HCT116 (cell line): ENCODE data around the gene ARHGAP23.

Experiments used
- ATF3 ChIP-seq: IDR thresholded peaks from 2 replicates; pipeline ENCODE4 v1.6.1; 2012
- CTCF ChIP-seq, 3 experiments: fragments of 200-600 bp in 1 of 3; sonication (generic) in 1 of 3; IDR thresholded peaks in 2 of 3; conservative IDR thresholded peaks in 1 of 3; 2 replicates each; pipeline ENCODE4 v1.5.1; 2012 to 2017; ENCODE audit warnings: low read depth in 2 of 3, low read length in 2 of 3, antibody characterized with exemption in 1 of 3, borderline replicate concordance in 1 of 3, control low read depth in 1 of 3, mild to moderate bottlenecking in 1 of 3, mixed read lengths in 1 of 3, mixed run types in 1 of 3, moderate library complexity in 1 of 3; ENCODE audit not compliant: insufficient read depth in 1 of 3
- ELF1 ChIP-seq: IDR thresholded peaks from 2 replicates; pipeline ENCODE4 v1.6.1; 2012; ENCODE audit warnings: low read depth, borderline replicate concordance
- EZH2phosphoT487 ChIP-seq: fragments of 200-600 bp; IDR thresholded peaks from 2 replicates; pipeline ENCODE4 v1.6.1; 2018; ENCODE audit warnings: antibody characterized with exemption, borderline replicate concordance
- POLR2A ChIP-seq: IDR thresholded peaks from 2 replicates; pipeline ENCODE4 v1.7.0; 2011; ENCODE audit warnings: borderline replicate concordance; ENCODE audit not compliant: insufficient read depth, insufficient read length; ENCODE audit errors: extremely low read depth
- POLR2AphosphoS5 ChIP-seq: IDR thresholded peaks from 2 replicates; pipeline ENCODE4 v1.6.1; 2011; ENCODE audit warnings: mild to moderate bottlenecking, low read depth, low read length, moderate library complexity
- RAD21 ChIP-seq: IDR thresholded peaks from 2 replicates; pipeline ENCODE4 v1.6.1; 2012; ENCODE audit warnings: low read depth, mild to moderate bottlenecking
- REST ChIP-seq: IDR thresholded peaks from 2 replicates; pipeline ENCODE4 v1.6.1; 2012; ENCODE audit warnings: low read depth
- SRF ChIP-seq: IDR thresholded peaks from 2 replicates; pipeline ENCODE4 v1.6.1; 2012; ENCODE audit warnings: low read depth
- ZBTB33 ChIP-seq: IDR thresholded peaks from 2 replicates; pipeline ENCODE4 v1.6.1; 2011; ENCODE audit warnings: mild to moderate bottlenecking, low read length, moderate library complexity; ENCODE audit not compliant: insufficient replicate concordance; ENCODE audit errors: extremely low read depth
- ZFX ChIP-seq: fragments of 450-650 bp; IDR thresholded peaks from 2 replicates; pipeline ENCODE4 v1.6.1; 2017
- ZNF274 ChIP-seq: fragments of 200-500 bp; sonication (Bioruptor generic); IDR thresholded peaks from 2 replicates; pipeline ENCODE4 v1.6.1; 2014; ENCODE audit warnings: mild to moderate bottlenecking, low read depth, low read length, inconsistent platforms

- TF ChIP-seq POLR2A: no peak
- no peak for TF ChIP-seq SRF
- no peak for TF ChIP-seq EZH2phosphoT487
- TF ChIP-seq ELF1: no peak
- TF ChIP-seq REST: no peak
- TF ChIP-seq RAD21: no peak
- no peak for TF ChIP-seq ZBTB33
- TF ChIP-seq CTCF (IDR thresholded peaks at IDR 0.05 in 2 of 3, conservative IDR thresholded peaks at IDR 0.05 in 1 of 3; ENCODE audit: borderline replicate concordance in 1 of 3, insufficient read depth in 1 of 3, low read depth in 2 of 3, low read length in 2 of 3): no peak
- no peak for TF ChIP-seq ATF3
- no peak for TF ChIP-seq POLR2AphosphoS5
- TF ChIP-seq ZFX: no peak
- TF ChIP-seq ZNF274: no peak
These were observed 3.3 kb downstream of the ARHGAP23 start for GRCh38 chr17:38431346-38432145.
